Immature natural killer cell (primary cell): ENCODE measurements around the gene CDX2. TPM values are rescaled to one million over a fixed set of nuclear protein-coding genes. Genes with fewer than 3 reads are reported as not detected.

Experiments
- DNase-seq, 3 donors: peaks; one replicate each; pipeline ENCODE4 v3.0.0; 2022; ENCODE audit warnings: mixed read lengths in 1 of 3
- H3K27ac Mint-ChIP-seq, 6 donors: one replicate each; pipeline ENCODE4 v1.8.0; 2020; ENCODE audit warnings: mixed read lengths in 6 of 6, mild to moderate bottlenecking in 5 of 6, inconsistent platforms in 4 of 6, moderate library complexity in 3 of 6
- H3K27me3 Mint-ChIP-seq, 3 donors: one replicate each; pipeline ENCODE4 v1.8.0; 2020 to 2021; ENCODE audit warnings: low read depth in 3 of 3, mild to moderate bottlenecking in 3 of 3, mixed read lengths in 3 of 3, moderate library complexity in 3 of 3, inconsistent platforms in 1 of 3
- H3K36me3 Mint-ChIP-seq, 3 donors: one replicate each; pipeline ENCODE4 v1.8.0; 2020; ENCODE audit warnings: mixed read lengths in 3 of 3, inconsistent platforms in 2 of 3, mild to moderate bottlenecking in 2 of 3
- H3K4me1 Mint-ChIP-seq, 2 donors: one replicate each; pipeline ENCODE4 v1.8.0; 2020; ENCODE audit warnings: inconsistent platforms in 2 of 2, mild to moderate bottlenecking in 2 of 2, mixed read lengths in 2 of 2, moderate library complexity in 1 of 2
- H3K4me3 Mint-ChIP-seq, 5 donors: one replicate each; pipeline ENCODE4 v1.8.0; 2020; ENCODE audit warnings: mild to moderate bottlenecking in 5 of 5, mixed read lengths in 5 of 5, inconsistent platforms in 3 of 5, moderate library complexity in 3 of 5
- H3K9me3 Mint-ChIP-seq, 6 donors: one replicate each; pipeline ENCODE4 v1.8.0; 2020; ENCODE audit warnings: mild to moderate bottlenecking in 6 of 6, mixed read lengths in 6 of 6, inconsistent platforms in 4 of 6, moderate library complexity in 3 of 6
- polyA plus RNA-seq, 3 donors: library from polyadenylated mRNA; unstranded; fragments of 300-500 nt; fragmentation: Illumina TruSeq; gene quantifications; one replicate each; pipeline ENCODE4 v1.2.3, GENCODE V29; 2021

Gene CDX2
- polyA plus RNA-seq, 3 donors from 2014 or later, result not detected

GRCh38 chr13:27973291-27973690 lies 4.2 kb upstream of the CDX2 start:
- no peaks in the 10 kb centered on the region for H3K36me3 Mint-ChIP-seq
- no peak overlapping the region for H3K4me3 Mint-ChIP-seq
- no peak overlapping the region for H3K27ac Mint-ChIP-seq
- H3K9me3 Mint-ChIP-seq, result peaks cover 0 to 1% (median 0%) of the 10 kb centered on the region in 6 donors
- no peak for DNase-seq
- H3K4me1 Mint-ChIP-seq, result no peaks in the 10 kb centered on the region
- peaks cover 7 to 33% (median 31%) of the 10 kb centered on the region in 3 donors for H3K27me3 Mint-ChIP-seq

GRCh38 chr13:27972478-27972820 lies 3.3 kb upstream of the CDX2 start:
- Mint-ChIP-seq H3K9me3 (peaks cover 0 to 1% (median 0%) of the 10 kb centered on the region in 6 donors), H3K27ac (no peak overlapping the region), H3K27me3 (peaks cover 7 to 37% (median 30%) of the 10 kb centered on the region in 3 donors), H3K4me1 (no peaks in the 10 kb centered on the region), H3K36me3 (no peaks in the 10 kb centered on the region), H3K4me3 (no peak overlapping the region)
- no peak for DNase-seq

- Mint-ChIP-seq H3K27ac (no peak overlapping the region), H3K4me3 (no peak overlapping the region)
- DNase-seq, result no peak
These were observed 2.8 kb upstream of the CDX2 start for GRCh38 chr13:27971776-27972477.

GRCh38 chr13:27971236-27971645 lies 2.1 kb upstream of the CDX2 start:
- Mint-ChIP-seq H3K4me3 (no peak overlapping the region), H3K27ac (no peak overlapping the region)

More at GRCh38 chr13:27971776-27972477, 2.8 kb upstream of the CDX2 start:
- H3K4me1 Mint-ChIP-seq, result no peaks in the 10 kb centered on the region
- peaks cover 0 to 1% (median 0%) of the 10 kb centered on the region in 6 donors for H3K9me3 Mint-ChIP-seq
- H3K36me3 Mint-ChIP-seq, result no peaks in the 10 kb centered on the region
- peaks cover 7 to 41% (median 30%) of the 10 kb centered on the region in 3 donors for H3K27me3 Mint-ChIP-seq

GRCh38 chr13:27970382-27971235 lies 1.5 kb upstream of the CDX2 start:
- Mint-ChIP-seq H3K27me3 (peaks cover 7 to 41% (median 27%) of the 10 kb centered on the region in 3 donors), H3K36me3 (no peaks in the 10 kb centered on the region), H3K9me3 (peaks cover 0 to 1% (median 0%) of the 10 kb centered on the region in 6 donors), H3K4me3 (no peak overlapping the region), H3K27ac (no peak overlapping the region), H3K4me1 (no peaks in the 10 kb centered on the region)
- no peak for DNase-seq

More at GRCh38 chr13:27971236-27971645, 2.1 kb upstream of the CDX2 start:
- H3K9me3 Mint-ChIP-seq, result peaks cover 0 to 1% (median 0%) of the 10 kb centered on the region in 6 donors
- no peaks in the 10 kb centered on the region for H3K4me1 Mint-ChIP-seq
- peaks cover 7 to 41% (median 29%) of the 10 kb centered on the region in 3 donors for H3K27me3 Mint-ChIP-seq
- H3K36me3 Mint-ChIP-seq, result no peaks in the 10 kb centered on the region
- DNase-seq, result no peak

- Mint-ChIP-seq H3K27me3 (peaks cover 7 to 41% (median 20%) of the 10 kb centered on the region in 3 donors), H3K27ac (no peak overlapping the region), H3K36me3 (no peaks in the 10 kb centered on the region), H3K9me3 (peaks cover 0 to 1% (median 0%) of the 10 kb centered on the region in 6 donors), H3K4me3 (no peak overlapping the region), H3K4me1 (no peaks in the 10 kb centered on the region)
- DNase-seq, result no peak
These were observed 733 bp upstream of the CDX2 start for GRCh38 chr13:27969866-27970229.

- H3K4me3 Mint-ChIP-seq, result no peak overlapping the region
- H3K4me1 Mint-ChIP-seq, result no peaks in the 10 kb centered on the region
- no peak overlapping the region for H3K27ac Mint-ChIP-seq
- H3K27me3 Mint-ChIP-seq, result peaks cover 13 to 44% (median 20%) of the 10 kb centered on the region in 3 donors
- peaks cover 0 to 1% (median 0%) of the 10 kb centered on the region in 6 donors for H3K9me3 Mint-ChIP-seq
- DNase-seq, result no peak
- no peaks in the 10 kb centered on the region for H3K36me3 Mint-ChIP-seq
These were observed 616 bp downstream of the CDX2 start for GRCh38 chr13:27968316-27969081.

GRCh38 chr13:27967736-27968315 lies 1.3 kb downstream of the CDX2 start:
- Mint-ChIP-seq H3K9me3 (peaks cover 0 to 1% (median 0%) of the 10 kb centered on the region in 6 donors), H3K27ac (no peak overlapping the region), H3K4me3 (peak overlapping the region in 1 of 5 donors; percentile 10), H3K36me3 (no peaks in the 10 kb centered on the region), H3K27me3 (peaks cover 13 to 49% (median 23%) of the 10 kb centered on the region in 3 donors), H3K4me1 (no peaks in the 10 kb centered on the region)
- DNase-seq, result no peak

GRCh38 chr13:27967203-27967735 lies 1.8 kb downstream of the CDX2 start:
- Mint-ChIP-seq H3K36me3 (no peaks in the 10 kb centered on the region), H3K9me3 (peaks cover 0 to 1% (median 0%) of the 10 kb centered on the region in 6 donors), H3K27ac (no peak overlapping the region)

GRCh38 chr13:27966641-27967202 lies 2.4 kb downstream of the CDX2 start:
- H3K4me3 Mint-ChIP-seq, result no peak overlapping the region
- H3K9me3 Mint-ChIP-seq, result peaks cover 0 to 1% (median 0%) of the 10 kb centered on the region in 6 donors
- no peak overlapping the region for H3K27ac Mint-ChIP-seq
- peaks cover 18 to 48% (median 27%) of the 10 kb centered on the region in 3 donors for H3K27me3 Mint-ChIP-seq
- no peaks in the 10 kb centered on the region for H3K4me1 Mint-ChIP-seq
- H3K36me3 Mint-ChIP-seq, result no peaks in the 10 kb centered on the region
- no peak for DNase-seq

More at GRCh38 chr13:27967203-27967735, 1.8 kb downstream of the CDX2 start:
- H3K4me1 Mint-ChIP-seq, result no peaks in the 10 kb centered on the region
- H3K4me3 Mint-ChIP-seq, result no peak overlapping the region
- H3K27me3 Mint-ChIP-seq, result peaks cover 17 to 47% (median 24%) of the 10 kb centered on the region in 3 donors
- DNase-seq, result no peak

GRCh38 chr13:27965740-27966640 lies 3.1 kb downstream of the CDX2 start:
- Mint-ChIP-seq H3K27ac (no peak overlapping the region), H3K36me3 (no peaks in the 10 kb centered on the region), H3K4me3 (no peak overlapping the region), H3K9me3 (peaks cover 0 to 1% (median 0%) of the 10 kb centered on the region in 6 donors), H3K27me3 (peaks cover 18 to 42% (median 29%) of the 10 kb centered on the region in 3 donors), H3K4me1 (no peaks in the 10 kb centered on the region)
- no peak for DNase-seq

- H3K36me3 Mint-ChIP-seq, result no peaks in the 10 kb centered on the region
- no peak for DNase-seq
- H3K27ac Mint-ChIP-seq, result no peak overlapping the region
- no peak overlapping the region for H3K4me3 Mint-ChIP-seq
- H3K27me3 Mint-ChIP-seq, result peaks cover 18 to 39% (median 29%) of the 10 kb centered on the region in 3 donors
- H3K9me3 Mint-ChIP-seq, result peaks cover 0 to 1% (median 0%) of the 10 kb centered on the region in 6 donors
- H3K4me1 Mint-ChIP-seq, result no peaks in the 10 kb centered on the region
These were observed 3.8 kb downstream of the CDX2 start for GRCh38 chr13:27965343-27965739.
